SK-N-SH (cell line): ENCODE results near the gene RNF167.

ENCODE experiments used
- EZH2phosphoT487 ChIP-seq: fragments of 200-600 bp; sonication (generic); IDR thresholded peaks from 2 replicates; pipeline ENCODE4 v1.6.1; 2017; ENCODE audit warnings: low read depth, mixed run types, mild to moderate bottlenecking, antibody characterized with exemption, moderate library complexity, borderline replicate concordance
- YY1 ChIP-seq: IDR thresholded peaks from 2 replicates; pipeline ENCODE4 v1.4.0; 2012; ENCODE audit warnings: low read depth, mild to moderate bottlenecking
- TF ChIP-seq, protein P1 (sequence below): IDR thresholded peaks from 2 replicates; pipeline ENCODE4 v1.6.1; 2012; ENCODE audit warnings: mild to moderate bottlenecking, low read depth, low read length, moderate library complexity

DNA sequence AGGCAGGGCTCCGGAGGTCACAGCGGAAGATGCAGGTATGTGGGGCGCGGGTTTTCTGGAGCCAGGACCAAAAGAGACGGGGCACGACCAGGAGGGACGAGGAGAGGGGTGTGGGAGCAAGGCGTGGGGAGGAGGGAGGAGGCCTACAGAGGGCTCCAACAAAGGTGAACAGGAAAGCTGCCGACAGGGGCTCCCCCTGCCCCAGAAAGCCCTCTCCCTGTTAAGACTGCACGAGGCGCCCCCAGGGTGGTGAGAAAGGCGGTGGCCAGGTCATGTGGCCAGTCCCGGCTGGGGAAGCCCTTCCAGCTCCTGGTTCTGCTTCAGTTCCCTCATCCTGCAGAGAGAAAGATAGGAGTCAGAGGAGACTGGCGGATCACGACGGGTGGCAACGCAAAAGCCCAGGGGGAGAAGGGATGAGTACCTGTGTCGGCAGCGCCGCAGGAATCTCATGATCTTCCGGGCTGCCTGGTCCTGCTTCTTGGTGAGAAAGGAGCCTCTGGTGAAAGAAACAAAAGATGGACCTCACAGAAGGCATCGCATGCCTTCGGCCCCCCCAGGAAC is 28.5 kb downstream of the RNF167 start:
- TF ChIP-seq YY1: no peak
- TF ChIP-seq EZH2phosphoT487: no peak
- TF ChIP-seq, protein P1, sequence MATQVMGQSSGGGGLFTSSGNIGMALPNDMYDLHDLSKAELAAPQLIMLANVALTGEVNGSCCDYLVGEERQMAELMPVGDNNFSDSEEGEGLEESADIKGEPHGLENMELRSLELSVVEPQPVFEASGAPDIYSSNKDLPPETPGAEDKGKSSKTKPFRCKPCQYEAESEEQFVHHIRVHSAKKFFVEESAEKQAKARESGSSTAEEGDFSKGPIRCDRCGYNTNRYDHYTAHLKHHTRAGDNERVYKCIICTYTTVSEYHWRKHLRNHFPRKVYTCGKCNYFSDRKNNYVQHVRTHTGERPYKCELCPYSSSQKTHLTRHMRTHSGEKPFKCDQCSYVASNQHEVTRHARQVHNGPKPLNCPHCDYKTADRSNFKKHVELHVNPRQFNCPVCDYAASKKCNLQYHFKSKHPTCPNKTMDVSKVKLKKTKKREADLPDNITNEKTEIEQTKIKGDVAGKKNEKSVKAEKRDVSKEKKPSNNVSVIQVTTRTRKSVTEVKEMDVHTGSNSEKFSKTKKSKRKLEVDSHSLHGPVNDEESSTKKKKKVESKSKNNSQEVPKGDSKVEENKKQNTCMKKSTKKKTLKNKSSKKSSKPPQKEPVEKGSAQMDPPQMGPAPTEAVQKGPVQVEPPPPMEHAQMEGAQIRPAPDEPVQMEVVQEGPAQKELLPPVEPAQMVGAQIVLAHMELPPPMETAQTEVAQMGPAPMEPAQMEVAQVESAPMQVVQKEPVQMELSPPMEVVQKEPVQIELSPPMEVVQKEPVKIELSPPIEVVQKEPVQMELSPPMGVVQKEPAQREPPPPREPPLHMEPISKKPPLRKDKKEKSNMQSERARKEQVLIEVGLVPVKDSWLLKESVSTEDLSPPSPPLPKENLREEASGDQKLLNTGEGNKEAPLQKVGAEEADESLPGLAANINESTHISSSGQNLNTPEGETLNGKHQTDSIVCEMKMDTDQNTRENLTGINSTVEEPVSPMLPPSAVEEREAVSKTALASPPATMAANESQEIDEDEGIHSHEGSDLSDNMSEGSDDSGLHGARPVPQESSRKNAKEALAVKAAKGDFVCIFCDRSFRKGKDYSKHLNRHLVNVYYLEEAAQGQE: no peak
